Measurements from ENCODE around the gene AMMECR1L. TPM values are rescaled to one million over a fixed set of nuclear protein-coding genes. Genes with fewer than 3 reads are reported as not detected.

The AMMECR1L gene
- total RNA-seq, 1 donor from 2014 or later = 25.2 TPM

Other genes with a start within 250 kb of the AMMECR1L start
- gene GPR17, start 239.8 kb downstream of the AMMECR1L start, total RNA-seq (ENCODE audit: unreplicated experiment) = not detected
- 0.29 TPM for gene LIMS2, start 210.4 kb downstream of the AMMECR1L start, total RNA-seq (ENCODE audit: unreplicated experiment)
- 6.4 TPM for gene SFT2D3, start 184.5 kb downstream of the AMMECR1L start, total RNA-seq (ENCODE audit: unreplicated experiment)
- gene WDR33, start 74.8 kb downstream of the AMMECR1L start, total RNA-seq (ENCODE audit: unreplicated experiment) = 54.5 TPM
- gene POLR2D, start 27.8 kb downstream of the AMMECR1L start, total RNA-seq (ENCODE audit: unreplicated experiment) = 30.1 TPM
- gene SAP130, start 142.1 kb upstream of the AMMECR1L start, total RNA-seq (ENCODE audit: unreplicated experiment) = 28.5 TPM
- gene UGGT1, start 205.2 kb upstream of the AMMECR1L start, total RNA-seq (ENCODE audit: unreplicated experiment) = 67.9 TPM